Upper lobe of right lung (tissue), 1 donor: Measurements from ENCODE around the gene SLC29A3. TPM values are rescaled to one million over a fixed set of nuclear protein-coding genes. Genes with fewer than 3 reads are reported as not detected.

ENCODE experiments used
- ATAC-seq: fragments of 200-7000 bp; cut with Tn5 transposase; one replicate; pipeline ENCODE4 v1.9.1; 2020; ENCODE audit warnings: mild to moderate bottlenecking, moderate library complexity
- DNase-seq: peaks from one replicate; pipeline ENCODE4 v3.0.0-alpha.2; 2020
- H3K27ac ChIP-seq: fragments of 200-600 bp; one replicate; pipeline ENCODE4 v1.8.0; 2022
- H3K27me3 ChIP-seq: fragments of 200-600 bp; one replicate; pipeline ENCODE4 v1.8.0; 2022; ENCODE audit warnings: mild to moderate bottlenecking
- H3K36me3 ChIP-seq: fragments of 200-600 bp; one replicate; pipeline ENCODE4 v1.8.0; 2022
- H3K4me1 ChIP-seq: fragments of 200-600 bp; one replicate; pipeline ENCODE4 v1.8.0; 2022
- H3K4me3 ChIP-seq: fragments of 200-600 bp; one replicate; pipeline ENCODE4 v1.8.0; 2022; ENCODE audit warnings: mild to moderate bottlenecking
- H3K9me3 ChIP-seq: fragments of 200-600 bp; one replicate; pipeline ENCODE4 v1.8.0; 2022
- CTCF ChIP-seq: fragments of 200-600 bp; IDR thresholded peaks from one replicate; pipeline ENCODE4 v1.8.0; 2022; ENCODE audit warnings: antibody characterized with exemption
- intact Hi-C: fragments of 100-400 bp; cut with DNase I; formaldehyde crosslinking; loops from one replicate; pipeline ENCODE4 v1.11.0; 2022
- total RNA-seq: library from RNA; stranded (reverse); fragmentation: NEBNext Ultra II Directional; extraction: Animal tissue kit (Norgen Biotek cat#: 25700); gene quantifications from one replicate; pipeline ENCODE4 v1.2.1, GENCODE V29; 2021
- donor health status: DM: no; HTN: yes; CAD: no; lungs with severe emphysema.

Gene SLC29A3
- total RNA-seq, 1 donor from 2014 or later: 14.8 TPM

- H3K9me3 ChIP-seq: no peaks in the 10 kb centered on the region
- no peaks in the 10 kb centered on the region for H3K36me3 ChIP-seq
- ATAC-seq (no peak), DNase-seq (no peak)
- H3K27ac ChIP-seq: no peak overlapping the region
- peaks cover 11% of the 10 kb centered on the region for H3K27me3 ChIP-seq
- intact Hi-C loops: loop anchor here (10.0 kb wide), 1 partner anchor 313 kb away; no protein-coding TSS in a partner anchor
- no peak overlapping the region for H3K4me3 ChIP-seq
- no peak for TF ChIP-seq CTCF
- H3K4me1 ChIP-seq: peaks cover 2% of the 10 kb centered on the region
Measured at GRCh38 chr10:71392292-71392691, 73.2 kb downstream of the SLC29A3 start.

GRCh38 chr10:71392791-71393781 is 74.0 kb downstream of the SLC29A3 start:
- Histone ChIP-seq H3K27ac (no peak overlapping the region), H3K27me3 (peaks cover 18% of the 10 kb centered on the region), H3K4me3 (no peak overlapping the region), H3K36me3 (no peaks in the 10 kb centered on the region), H3K4me1 (peaks cover 10% of the 10 kb centered on the region), H3K9me3 (no peaks in the 10 kb centered on the region)
- DNase-seq: peak; percentile 51
- no peak for ATAC-seq
- no peak for TF ChIP-seq CTCF
- intact Hi-C loops: loop anchor here (10.0 kb wide), 1 partner anchor 312 kb away; no protein-coding TSS in a partner anchor

- intact Hi-C loops: loop anchor here (10.0 kb wide), 1 partner anchor 311 kb away; no protein-coding TSS in a partner anchor
- Histone ChIP-seq H3K27ac (no peak overlapping the region), H3K27me3 (peaks cover 24% of the 10 kb centered on the region), H3K4me3 (no peak overlapping the region), H3K4me1 (peaks cover 10% of the 10 kb centered on the region), H3K36me3 (no peaks in the 10 kb centered on the region), H3K9me3 (no peaks in the 10 kb centered on the region)
- ATAC-seq: no peak
- DNase-seq: peak; percentile 37
- no peak for TF ChIP-seq CTCF
Measured at GRCh38 chr10:71393841-71394475, 74.9 kb downstream of the SLC29A3 start.

- intact Hi-C loops: loop anchor here (10.0 kb wide), 1 partner anchor 310 kb away; no protein-coding TSS in a partner anchor
- H3K27me3 ChIP-seq: peaks cover 35% of the 10 kb centered on the region
- no peak for TF ChIP-seq CTCF
- H3K36me3 ChIP-seq: no peaks in the 10 kb centered on the region
- ATAC-seq: no peak
- H3K27ac ChIP-seq: no peak overlapping the region
- H3K9me3 ChIP-seq: no peaks in the 10 kb centered on the region
- peaks cover 10% of the 10 kb centered on the region for H3K4me1 ChIP-seq
- DNase-seq: peak; percentile 34
- no peak overlapping the region for H3K4me3 ChIP-seq
Measured at GRCh38 chr10:71394926-71395562, 76.0 kb downstream of the SLC29A3 start.

GRCh38 chr10:71395621-71396020 is 76.6 kb downstream of the SLC29A3 start:
- Histone ChIP-seq H3K9me3 (no peaks in the 10 kb centered on the region), H3K27me3 (peaks cover 41% of the 10 kb centered on the region), H3K27ac (no peak overlapping the region), H3K4me1 (peaks cover 10% of the 10 kb centered on the region), H3K36me3 (no peaks in the 10 kb centered on the region), H3K4me3 (no peak overlapping the region)
- DNase-seq (no peak), ATAC-seq (no peak)
- TF ChIP-seq CTCF: no peak
- intact Hi-C loops: loop anchor here (10.0 kb wide), 1 partner anchor 309 kb away; no protein-coding TSS in a partner anchor
